Osteoblast (primary cell): ENCODE measurements around the gene FGF1. TPM values are rescaled to one million over a fixed set of nuclear protein-coding genes. Genes with fewer than 3 reads are reported as not detected.

Experiments
- DNase-seq: peaks from one replicate; pipeline ENCODE4 v3.0.0; 2011; ENCODE audit warnings: low spot score, mixed read lengths; ENCODE audit not compliant: insufficient read length; ENCODE audit errors: missing footprints
- H2AFZ ChIP-seq: 2 replicates; pipeline ENCODE4 v1.6.0; 2011; ENCODE audit warnings: mild to moderate bottlenecking, low read length
- H3K27ac ChIP-seq: 2 replicates; pipeline ENCODE4 v1.5.1; 2011; ENCODE audit warnings: mild to moderate bottlenecking, low read depth, low read length, moderate library complexity
- H3K27me3 ChIP-seq: 2 replicates; pipeline ENCODE4 v1.6.0; 2012; ENCODE audit warnings: mild to moderate bottlenecking, control low read depth, inconsistent platforms, low read length, moderate library complexity; ENCODE audit not compliant: insufficient read depth
- H3K36me3 ChIP-seq: 2 replicates; pipeline ENCODE4 v1.5.1; 2011; ENCODE audit warnings: mild to moderate bottlenecking, low read length, control low read depth, moderate library complexity; ENCODE audit not compliant: insufficient read depth
- H3K4me1 ChIP-seq: 2 replicates; pipeline ENCODE4 v1.5.1; 2011; ENCODE audit warnings: mild to moderate bottlenecking, low read length, control low read depth, moderate library complexity; ENCODE audit not compliant: insufficient read depth
- H3K4me2 ChIP-seq: 2 replicates; pipeline ENCODE4 v1.6.0; 2011; ENCODE audit warnings: mild to moderate bottlenecking, low read length; ENCODE audit not compliant: insufficient read depth
- H3K4me3 ChIP-seq: fragments of 200-600 bp; sonication (generic); 3 replicates; pipeline ENCODE4 v1.5.1; 2012; ENCODE audit warnings: mild to moderate bottlenecking, low read length, inconsistent platforms; ENCODE audit not compliant: insufficient read depth
- H3K79me2 ChIP-seq: 2 replicates; pipeline ENCODE4 v1.6.0; 2012; ENCODE audit warnings: mild to moderate bottlenecking, low read length, control low read depth, inconsistent platforms; ENCODE audit not compliant: insufficient read depth
- H3K9me3 ChIP-seq: 2 replicates; pipeline ENCODE4 v1.5.1; 2011; ENCODE audit warnings: low read depth, low read length, control low read depth
- H4K20me1 ChIP-seq: 2 replicates; pipeline ENCODE4 v1.6.0; 2012; ENCODE audit warnings: mild to moderate bottlenecking, low read length, control low read depth; ENCODE audit not compliant: insufficient read depth
- CTCF ChIP-seq: IDR thresholded peaks from 2 replicates; pipeline ENCODE4 v1.5.1; 2011; ENCODE audit warnings: mild to moderate bottlenecking, low read depth, low read length, moderate library complexity; ENCODE audit errors: extremely low read depth
- total RNA-seq: library from RNA; depleted of rRNA; stranded (reverse); fragments of >200 nt; gene quantifications from 2 replicates; pipeline ENCODE4 v1.2.3, GENCODE V29; 2012

Gene FGF1
- total RNA-seq, 1 donor, result 4.3 TPM

GRCh38 chr5:142725231-142726187 is 39.6 kb upstream of the FGF1 start:
- peak overlapping the region; percentile 80 for H3K27ac ChIP-seq
- H3K4me1 ChIP-seq, result peaks cover 17% of the 10 kb centered on the region
- no peaks in the 10 kb centered on the region for H3K9me3 ChIP-seq
- TF ChIP-seq CTCF, result no peak
- no peaks in the 10 kb centered on the region for H3K27me3 ChIP-seq
- DNase-seq, result peak; percentile 55
- H3K79me2 ChIP-seq, result no peaks in the 10 kb centered on the region
- no peaks in the 10 kb centered on the region for H3K36me3 ChIP-seq
- peak overlapping the region; percentile 56 for H3K4me2 ChIP-seq
- H4K20me1 ChIP-seq, result no peaks in the 10 kb centered on the region
- H3K4me3 ChIP-seq, result no peak overlapping the region
- no peak overlapping the region for H2AFZ ChIP-seq

GRCh38 chr5:142724821-142725220 is 38.9 kb upstream of the FGF1 start:
- H4K20me1 ChIP-seq, result no peaks in the 10 kb centered on the region
- H3K9me3 ChIP-seq, result no peaks in the 10 kb centered on the region
- H3K27me3 ChIP-seq, result no peaks in the 10 kb centered on the region
- no peak overlapping the region for H3K27ac ChIP-seq
- peaks cover 22% of the 10 kb centered on the region for H3K4me1 ChIP-seq
- no peak overlapping the region for H2AFZ ChIP-seq
- no peak overlapping the region for H3K4me3 ChIP-seq
- no peak for TF ChIP-seq CTCF
- H3K79me2 ChIP-seq, result no peaks in the 10 kb centered on the region
- no peak for DNase-seq
- H3K4me2 ChIP-seq, result no peak overlapping the region
- no peaks in the 10 kb centered on the region for H3K36me3 ChIP-seq

- Histone ChIP-seq H3K9me3 (no peaks in the 10 kb centered on the region), H4K20me1 (no peaks in the 10 kb centered on the region), H2AFZ (no peak overlapping the region), H3K4me2 (no peak overlapping the region), H3K36me3 (no peaks in the 10 kb centered on the region), H3K27me3 (no peaks in the 10 kb centered on the region), H3K4me3 (no peak overlapping the region), H3K79me2 (no peaks in the 10 kb centered on the region), H3K4me1 (peaks cover 22% of the 10 kb centered on the region), H3K27ac (no peak overlapping the region)
- DNase-seq, result peak; percentile 21
- TF ChIP-seq CTCF, result no peak
Measured at GRCh38 chr5:142722896-142723295, 37.0 kb upstream of the FGF1 start.

DNA sequence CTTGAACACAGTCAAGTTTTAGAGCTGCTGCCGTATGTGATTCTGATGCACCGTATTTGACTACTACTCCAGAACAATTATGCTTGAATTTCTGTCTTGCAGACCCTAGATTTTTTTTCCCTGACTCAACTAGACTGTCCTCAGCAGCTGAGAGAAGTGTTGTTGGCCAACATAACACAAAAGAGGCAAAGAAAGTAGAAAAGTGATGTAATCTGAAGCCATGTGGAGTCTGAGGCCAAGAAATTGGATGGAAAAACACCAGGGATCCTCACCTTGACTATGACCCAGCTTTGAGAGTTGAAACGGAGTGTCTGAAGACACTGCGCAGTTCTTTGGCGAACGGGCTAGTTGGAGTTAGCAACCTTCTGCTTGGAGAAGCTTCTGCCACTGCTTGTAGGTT is 36.3 kb upstream of the FGF1 start:
- no peaks in the 10 kb centered on the region for H3K79me2 ChIP-seq
- no peaks in the 10 kb centered on the region for H3K36me3 ChIP-seq
- DNase-seq, result peak; percentile 23
- no peak overlapping the region for H3K27ac ChIP-seq
- H3K27me3 ChIP-seq, result no peaks in the 10 kb centered on the region
- no peak overlapping the region for H2AFZ ChIP-seq
- no peak for TF ChIP-seq CTCF
- no peak overlapping the region for H3K4me2 ChIP-seq
- H3K4me3 ChIP-seq, result no peak overlapping the region
- H4K20me1 ChIP-seq, result no peaks in the 10 kb centered on the region
- H3K9me3 ChIP-seq, result no peaks in the 10 kb centered on the region
- peaks cover 26% of the 10 kb centered on the region for H3K4me1 ChIP-seq
